WERI-Rb-1 (cell line): ENCODE results near the gene SLC15A1.

Experiments
- DNase-seq: peaks from one replicate; pipeline ENCODE4 v3.0.0-alpha.2; 2020
- H3K27ac ChIP-seq: fragments of 250-450 bp; sonication (Bioruptor Pico); 2 replicates; pipeline ENCODE4 v1.5.1; 2020; ENCODE audit warnings: mild to moderate bottlenecking, moderate library complexity
- H3K27me3 ChIP-seq: fragments of 250-450 bp; sonication (Bioruptor Pico); 2 replicates; pipeline ENCODE4 v1.5.1; 2021; ENCODE audit warnings: mild to moderate bottlenecking, low read depth, moderate library complexity; ENCODE audit not compliant: insufficient read depth, severe bottlenecking
- H3K36me3 ChIP-seq: fragments of 250-450 bp; sonication (Bioruptor Pico); 2 replicates; pipeline ENCODE4 v1.5.1; 2020; ENCODE audit warnings: mild to moderate bottlenecking, moderate library complexity
- H3K4me3 ChIP-seq: 2 replicates; pipeline ENCODE4 v1.5.1; 2011; ENCODE audit warnings: low read depth, mild to moderate bottlenecking, control low read depth, low read length
- H3K9me3 ChIP-seq: fragments of 250-450 bp; sonication (Bioruptor Pico); 2 replicates; pipeline ENCODE4 v1.5.1; 2021; ENCODE audit warnings: mild to moderate bottlenecking, moderate library complexity; ENCODE audit not compliant: severe bottlenecking
- CTCF ChIP-seq: IDR thresholded peaks from 2 replicates; pipeline ENCODE4 v1.5.1; 2011; ENCODE audit warnings: low read depth, mild to moderate bottlenecking, control low read depth, inconsistent platforms, low read length

SLC15A1 gene

GRCh38 chr13:98766697-98767096 is 14.2 kb upstream of the SLC15A1 start:
- Histone ChIP-seq H3K9me3 (peaks cover 5% of the 10 kb centered on the region), H3K27me3 (no peaks in the 10 kb centered on the region), H3K27ac (no peak overlapping the region), H3K36me3 (no peaks in the 10 kb centered on the region), H3K4me3 (no peak overlapping the region)
- DNase-seq, result no peak
- no peak for TF ChIP-seq CTCF

DNA sequence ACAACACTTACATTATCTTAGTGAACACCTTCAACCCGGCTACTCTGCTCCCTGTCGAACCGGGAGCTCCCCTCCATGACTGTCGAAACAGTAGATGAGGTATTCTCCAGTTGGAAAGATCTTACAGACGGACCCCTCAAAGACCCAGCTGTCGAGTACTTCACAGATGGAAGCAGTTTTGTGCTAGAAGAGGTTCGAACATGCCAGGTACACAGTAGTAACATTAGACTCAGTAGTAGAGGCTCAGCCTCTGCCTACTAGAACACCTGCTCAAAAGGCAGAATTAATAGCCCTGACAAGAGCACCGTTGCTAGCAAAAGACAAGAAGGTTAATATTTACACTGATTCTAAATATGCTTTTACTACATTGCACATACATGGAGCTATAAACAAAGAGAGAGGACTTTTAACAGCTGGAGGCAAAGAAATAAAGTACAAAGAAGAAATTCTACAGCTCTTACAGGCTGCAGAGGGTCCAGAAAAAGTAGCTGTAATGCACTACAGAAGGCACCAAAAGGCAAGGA is 13.6 kb upstream of the SLC15A1 start:
- no peak overlapping the region for H3K4me3 ChIP-seq
- peaks cover 5% of the 10 kb centered on the region for H3K9me3 ChIP-seq
- H3K27me3 ChIP-seq, result no peaks in the 10 kb centered on the region
- H3K27ac ChIP-seq, result no peak overlapping the region
- DNase-seq, result no peak
- no peak for TF ChIP-seq CTCF
- no peaks in the 10 kb centered on the region for H3K36me3 ChIP-seq

- H3K27me3 ChIP-seq, result no peaks in the 10 kb centered on the region
- no peak for DNase-seq
- TF ChIP-seq CTCF, result no peak
- H3K36me3 ChIP-seq, result no peaks in the 10 kb centered on the region
- H3K4me3 ChIP-seq, result no peak overlapping the region
- no peak overlapping the region for H3K27ac ChIP-seq
- peaks cover 3% of the 10 kb centered on the region for H3K9me3 ChIP-seq
Measured at GRCh38 chr13:98761986-98762616, 9.6 kb upstream of the SLC15A1 start.

- Histone ChIP-seq H3K36me3 (no peaks in the 10 kb centered on the region), H3K27ac (no peak overlapping the region), H3K4me3 (no peak overlapping the region), H3K9me3 (peaks cover 3% of the 10 kb centered on the region), H3K27me3 (no peaks in the 10 kb centered on the region)
- no peak for DNase-seq
- TF ChIP-seq CTCF, result no peak
Measured at GRCh38 chr13:98761126-98761985, 8.9 kb upstream of the SLC15A1 start.

DNA sequence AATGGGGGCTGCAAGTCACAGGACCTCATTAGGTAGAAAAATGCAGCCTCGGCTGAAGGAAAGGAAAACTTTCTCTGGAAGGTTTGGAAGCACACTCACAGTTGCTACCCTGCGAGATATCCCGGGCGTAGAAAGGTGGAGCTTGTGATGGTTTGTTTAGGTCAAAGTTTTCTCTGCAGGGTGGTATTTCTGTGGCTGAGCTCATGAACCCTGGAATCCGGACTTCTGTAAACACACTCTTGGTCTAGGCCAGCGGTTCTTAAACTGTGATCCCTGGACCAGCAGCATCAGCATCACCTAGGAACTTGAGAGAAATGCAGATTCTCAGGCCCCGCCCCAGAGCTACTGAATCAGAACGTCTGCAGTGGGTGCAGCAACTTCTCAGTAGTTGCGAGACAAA is 3.3 kb upstream of the SLC15A1 start:
- DNase-seq, result no peak
- H3K27ac ChIP-seq, result no peak overlapping the region
- no peak overlapping the region for H3K4me3 ChIP-seq
- H3K9me3 ChIP-seq, result peaks cover 18% of the 10 kb centered on the region
- no peaks in the 10 kb centered on the region for H3K36me3 ChIP-seq
- no peak for TF ChIP-seq CTCF
- H3K27me3 ChIP-seq, result peaks cover 18% of the 10 kb centered on the region
